Femur (tissue), 1 donor: ENCODE data around the gene RPL27A.
"Not testable (repeated sequence)": the region's sequence is repeated elsewhere in the genome, so short reads cannot be mapped to it uniquely, and the experiment has no call there.

Experiments
- DNase-seq: peaks from one replicate; pipeline ENCODE4 v3.0.0-alpha.2; 2017

The RPL27A gene

DNA sequence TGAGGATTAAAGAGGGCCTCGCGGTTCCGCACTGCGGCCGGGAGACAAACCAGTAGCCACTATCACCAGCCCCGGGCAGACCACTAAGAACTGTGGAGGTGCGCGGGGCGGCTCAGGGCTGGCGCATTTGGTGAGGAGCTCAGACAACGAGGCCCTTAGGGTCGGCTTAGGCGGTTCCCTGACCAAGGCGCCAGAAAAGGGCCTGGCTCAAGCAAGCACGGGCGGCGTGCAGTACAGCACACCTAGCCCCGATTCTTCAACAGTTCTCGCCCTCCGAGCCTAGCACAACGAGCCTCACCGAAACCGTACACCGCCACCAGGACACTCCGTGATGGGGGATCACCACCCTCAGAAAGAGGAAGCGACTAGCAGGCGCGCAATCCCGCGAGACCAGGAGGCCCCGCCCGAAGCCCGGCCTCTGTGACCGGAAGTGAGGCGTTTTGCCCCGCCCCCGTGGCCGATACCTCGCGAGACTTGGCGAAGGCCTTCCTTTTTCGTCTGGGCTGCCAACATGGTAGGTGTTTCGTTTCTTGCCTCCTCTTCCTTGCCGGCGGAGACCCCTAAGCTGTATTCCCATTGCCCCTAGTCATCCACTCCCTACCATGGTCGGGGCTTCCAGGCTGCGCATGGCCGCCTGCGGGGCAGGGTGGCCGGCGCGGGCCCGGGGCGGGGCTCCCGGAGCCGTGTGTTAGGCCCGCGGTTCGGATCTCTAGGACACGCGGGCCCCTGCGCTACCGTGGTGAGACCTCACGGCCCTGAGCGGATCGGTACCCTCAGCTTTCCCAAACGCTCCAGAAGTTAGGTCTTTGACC lies at the start of gene RPL27A, which contains the start of gene TRIM66:
Gene RPL27A, plus strand, starts transcription at position 490 of the 812 bp plus-strand sequence. Its CDS starts 22 bp downstream, at position 512.
Gene TRIM66, minus strand, starts transcription at position 363 of the 812 bp plus-strand sequence. CDS start 10,391 bp downstream, outside the sequence.
- peak; percentile 99 for DNase-seq

GRCh38 chr11:8634498-8634897 lies 48.1 kb upstream of the RPL27A start:
- no peak for DNase-seq

GRCh38 chr11:8636127-8636526 lies 46.5 kb upstream of the RPL27A start:
- no peak for DNase-seq

DNA sequence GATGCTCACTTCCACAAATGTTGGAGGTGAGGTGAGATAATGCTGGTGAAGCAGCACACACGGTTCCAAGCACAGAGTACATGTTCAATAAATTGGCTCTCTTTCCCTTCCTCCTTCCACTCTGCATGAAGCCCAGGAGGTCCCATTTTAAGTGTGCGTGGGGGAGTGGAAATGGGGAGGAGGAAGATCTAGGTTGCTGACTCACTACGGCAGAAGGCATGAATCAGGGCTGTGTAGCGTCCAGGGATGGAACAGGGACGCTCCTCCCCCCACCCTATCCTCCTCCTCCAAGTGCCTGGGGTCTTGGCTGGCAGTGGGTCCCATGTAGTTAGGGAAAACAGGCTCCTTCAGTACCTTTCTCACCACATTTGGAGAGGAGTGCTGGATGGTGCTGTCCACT lies 44.3 kb upstream of the RPL27A start:
- DNase-seq: no peak

DNA sequence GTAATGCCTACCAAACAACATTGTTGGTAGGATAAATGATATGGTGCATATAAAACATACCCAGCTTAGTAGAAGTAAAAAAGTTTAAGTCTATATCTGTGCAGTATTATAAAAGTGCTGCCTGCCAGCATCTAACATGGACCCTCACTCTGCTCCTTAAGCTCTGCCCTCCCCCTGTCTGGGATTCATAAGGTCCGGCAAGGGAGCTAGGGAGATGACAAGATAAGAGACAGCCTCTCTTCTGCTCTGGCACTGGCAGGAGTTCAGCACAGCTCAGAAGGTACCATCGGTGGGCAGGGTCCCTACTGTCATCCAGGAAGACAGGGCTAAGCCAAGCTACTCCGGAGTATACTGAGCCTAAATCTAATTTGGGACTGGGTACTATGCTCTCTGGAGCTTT lies 42.9 kb upstream of the RPL27A start:
- DNase-seq: no peak

DNA sequence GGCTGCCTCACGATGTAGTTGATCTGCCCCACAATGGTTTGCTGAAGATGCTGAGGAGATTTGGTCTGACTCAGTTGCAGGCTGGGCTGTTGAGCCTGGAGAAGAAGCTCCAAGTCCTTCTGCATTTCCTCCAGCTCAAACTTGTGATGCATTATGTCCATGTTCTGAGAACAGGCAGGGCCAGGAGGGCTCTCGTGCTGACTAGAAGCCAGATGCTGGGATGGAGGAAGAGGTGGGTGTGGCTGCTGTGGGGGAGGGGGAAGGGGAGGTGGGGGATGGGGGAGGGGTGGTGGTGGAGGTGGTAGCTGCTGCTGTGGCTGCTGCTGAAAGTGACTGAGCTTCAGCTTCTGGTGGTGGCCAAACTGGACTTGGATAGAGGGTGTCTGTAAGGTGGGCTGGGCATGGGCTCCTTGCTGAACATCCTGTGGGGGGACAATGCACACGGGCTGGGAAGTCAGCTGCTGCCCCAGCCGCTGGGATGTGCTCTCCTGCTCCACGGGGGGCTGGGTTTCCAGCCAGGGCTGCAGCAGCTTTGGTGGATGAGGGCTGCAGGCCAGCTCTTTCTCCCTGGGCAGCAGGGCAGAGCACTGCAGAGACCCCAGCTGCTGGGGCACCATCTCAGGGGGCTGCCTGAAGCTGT lies 42.2 kb upstream of the RPL27A start:
- no peak for DNase-seq

DNA sequence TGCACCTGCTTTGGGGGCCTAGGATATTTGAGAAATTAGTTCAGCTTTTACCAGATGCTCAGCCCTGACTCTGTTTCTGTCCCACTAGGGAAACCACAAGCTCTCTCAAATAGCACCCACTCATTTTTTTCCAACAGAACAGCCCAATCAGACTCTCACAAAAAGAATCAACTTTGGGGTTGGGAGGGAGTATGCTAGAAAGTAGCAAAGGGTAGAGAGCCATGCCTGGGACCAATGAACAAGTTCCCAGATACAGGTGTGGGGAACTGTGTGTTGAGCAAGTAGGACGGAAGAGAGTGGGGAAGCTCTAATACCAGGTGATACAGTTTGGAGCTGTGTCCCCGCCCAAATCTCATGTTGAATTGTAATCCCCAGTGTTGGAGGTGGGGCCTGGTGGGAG lies 41.3 kb upstream of the RPL27A start:
- no peak for DNase-seq

GRCh38 chr11:8642196-8642841 lies 40.3 kb upstream of the RPL27A start:
- DNase-seq: no peak

- DNase-seq: no peak
Measured at GRCh38 chr11:8646873-8647272, 35.7 kb upstream of the RPL27A start.

- DNase-seq: no peak
Measured at GRCh38 chr11:8649361-8649760, 33.2 kb upstream of the RPL27A start.

GRCh38 chr11:8650401-8650990 lies 32.1 kb upstream of the RPL27A start:
- DNase-seq: no peak

- DNase-seq: no peak
Measured at GRCh38 chr11:8652140-8652539, 30.5 kb upstream of the RPL27A start.

GRCh38 chr11:8654503-8654902 lies 28.1 kb upstream of the RPL27A start:
- no peak for DNase-seq

DNA sequence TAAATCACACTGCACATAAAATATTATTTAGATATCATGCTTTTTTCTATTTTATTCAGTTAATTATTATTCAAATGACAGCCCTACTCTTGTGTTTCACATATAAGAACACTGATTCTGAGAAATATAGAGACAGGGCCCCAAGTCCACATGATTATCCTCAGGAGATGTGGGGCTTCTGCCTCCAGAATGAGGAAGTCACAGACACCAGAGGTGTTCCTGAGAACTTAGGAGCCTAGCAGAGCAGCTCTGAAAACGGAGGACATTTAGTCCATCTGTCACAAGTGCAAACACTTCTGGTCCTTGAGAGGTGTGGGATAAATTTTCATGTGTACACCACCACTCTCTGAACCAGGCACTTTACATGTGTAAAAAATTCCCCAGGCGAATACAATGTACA lies 26.3 kb upstream of the RPL27A start:
- no peak for DNase-seq

DNA sequence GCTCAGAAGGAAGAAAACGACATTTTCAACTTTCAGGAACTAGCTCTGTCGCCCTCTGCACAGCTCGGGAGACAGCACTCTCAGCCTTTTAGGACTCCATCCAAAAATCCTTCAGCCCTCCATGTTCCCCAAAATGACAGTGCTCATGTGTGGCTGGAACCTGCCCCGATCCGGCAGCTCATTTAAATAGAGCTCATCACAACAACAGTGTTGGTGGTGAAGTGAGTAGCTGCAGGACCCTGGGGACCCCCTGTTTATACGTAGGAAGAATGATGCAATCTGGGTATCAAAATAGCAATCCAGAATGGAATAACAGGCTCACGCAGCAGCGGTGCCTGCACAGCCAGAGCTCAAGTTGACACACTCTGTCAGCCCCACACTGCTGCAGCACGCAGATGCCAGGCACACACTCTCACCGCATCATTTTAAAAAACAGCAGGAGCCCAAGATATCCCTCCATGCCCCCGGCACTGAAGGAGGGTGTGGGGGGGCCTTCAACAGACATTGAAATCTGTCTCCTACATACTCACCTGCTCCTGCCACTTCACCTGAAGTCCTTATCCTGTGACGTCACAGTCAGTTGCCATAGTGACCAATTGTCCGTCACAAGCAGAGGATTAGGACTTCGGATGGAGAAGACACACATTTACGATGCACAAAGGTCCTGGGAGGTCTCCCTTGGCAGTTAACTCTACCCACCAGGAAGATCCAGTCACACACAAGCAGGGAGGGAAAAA lies 24.1 kb upstream of the RPL27A start:
- DNase-seq: peak; percentile 37

DNA sequence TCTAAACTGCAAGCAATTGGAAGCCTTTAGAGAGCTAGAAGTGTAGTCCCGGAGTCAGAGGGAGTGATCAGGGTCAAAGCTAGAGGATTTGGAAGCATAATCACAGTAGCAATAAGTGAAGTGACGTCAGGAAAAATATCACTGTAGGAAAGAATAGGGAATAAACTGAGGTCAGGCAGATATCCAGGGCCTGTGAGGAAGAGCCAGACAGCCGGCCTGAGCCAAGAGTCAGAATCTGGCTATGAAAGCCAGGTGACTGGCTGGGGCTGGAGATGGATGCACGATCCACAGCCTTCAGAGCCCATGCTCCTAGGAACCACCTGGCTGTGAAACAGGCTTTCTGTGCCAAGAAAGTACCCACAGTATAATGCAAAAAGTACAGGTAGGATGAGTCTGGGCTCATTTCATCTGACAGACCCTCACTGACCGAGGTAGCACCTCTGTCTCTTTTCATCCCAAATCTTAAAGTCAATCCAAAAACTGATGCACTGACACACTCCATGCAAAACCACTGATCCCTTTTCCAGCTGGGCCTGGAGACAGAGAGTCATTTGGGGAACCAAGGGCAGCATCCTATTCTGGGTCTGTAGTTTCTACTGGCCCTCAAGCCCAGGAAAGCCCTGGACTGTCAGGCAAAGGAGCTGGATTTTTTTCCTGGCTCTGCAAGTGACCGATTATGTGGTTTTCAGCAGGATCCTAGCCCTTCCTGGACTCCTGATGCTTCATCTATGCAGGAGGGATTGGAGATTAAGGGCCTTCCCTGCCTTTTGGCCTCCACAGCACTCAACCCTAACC lies 21.4 kb upstream of the RPL27A start:
- peak; percentile 41 for DNase-seq

DNA sequence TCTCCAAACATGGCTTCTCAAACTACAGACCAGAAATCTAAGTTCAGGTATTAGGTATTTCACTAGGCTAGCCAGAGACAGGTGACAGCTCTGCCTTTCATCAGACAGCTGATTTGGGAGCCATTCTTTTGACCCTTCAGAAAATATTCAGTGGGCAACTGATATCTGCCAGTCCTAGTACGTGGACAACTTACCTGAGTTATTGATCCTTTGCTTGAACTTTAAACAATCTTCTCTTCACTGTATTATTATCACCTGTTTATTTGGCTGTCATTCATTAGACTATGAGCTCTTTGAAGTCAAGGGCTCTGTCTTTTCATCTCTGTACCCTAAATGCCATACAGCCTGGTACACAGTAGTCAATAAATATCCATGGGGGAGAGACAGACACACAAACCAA lies 17.4 kb upstream of the RPL27A start:
- no peak for DNase-seq

- DNase-seq: not testable (repeated sequence)
Measured at GRCh38 chr11:8670081-8670480, 12.5 kb upstream of the RPL27A start.

- DNase-seq: peak; percentile 84
Measured at GRCh38 chr11:8671193-8671612, 11.4 kb upstream of the RPL27A start.

DNA sequence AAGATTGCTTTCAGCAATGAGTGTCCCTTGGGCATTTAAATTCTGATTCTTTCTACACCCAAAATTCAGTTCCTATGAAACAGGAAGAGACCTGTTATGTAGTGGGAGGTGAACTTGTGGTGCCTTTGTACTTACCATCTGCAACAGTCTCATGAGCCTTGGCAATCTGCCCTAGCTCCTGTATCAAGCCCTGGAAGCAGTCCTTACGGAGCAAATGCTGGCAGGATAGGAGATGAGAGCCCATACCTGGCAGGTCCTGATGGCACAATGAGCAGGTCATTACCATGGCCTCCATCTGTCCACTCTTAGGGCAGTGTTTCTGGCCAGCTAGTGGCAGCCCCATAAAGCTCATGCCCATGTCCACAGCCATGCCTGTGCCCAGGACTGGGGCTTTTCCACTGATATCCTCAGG lies 10.9 kb upstream of the RPL27A start:
- DNase-seq: no peak

GRCh38 chr11:8672346-8672745 lies 10.2 kb upstream of the RPL27A start:
- no peak for DNase-seq

DNA sequence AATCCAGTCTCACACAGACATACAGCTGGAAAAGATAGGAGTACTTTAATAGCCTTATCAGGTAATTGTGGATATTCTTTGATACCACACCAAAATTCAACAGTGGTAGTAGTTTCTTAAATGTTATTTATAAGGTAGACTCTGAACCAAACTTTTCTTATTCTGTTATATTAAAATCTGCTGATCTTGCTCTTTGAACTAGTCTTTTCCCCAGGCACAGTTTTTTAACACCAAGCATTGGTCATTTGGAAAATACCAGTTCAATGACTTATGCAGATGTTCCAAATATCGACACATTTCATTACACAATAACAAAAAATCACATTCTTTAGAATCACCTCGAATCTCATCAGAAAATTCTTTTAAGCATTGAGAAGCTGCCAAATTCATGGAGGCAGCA lies 7.7 kb upstream of the RPL27A start:
- no peak for DNase-seq
